HG03103 (cell line): ENCODE results near the gene NID1.

Experiments used
- ATAC-seq: cut with Tn5 transposase; IDR thresholded peaks from one replicate; pipeline ENCODE4 v1.9.1; 2021; ENCODE audit warnings: low read depth; ENCODE audit not compliant: unreplicated experiment

NID1 gene

GRCh38 chr1:236066828-236067386 lies 2.0 kb upstream of the NID1 start:
- ATAC-seq: peak; percentile 84

GRCh38 chr1:236066054-236066453 lies 1.2 kb upstream of the NID1 start:
- ATAC-seq: no peak

- no peak for ATAC-seq
Observed at GRCh38 chr1:236065509-236066005, 667 bp upstream of the NID1 start.

- ATAC-seq: no peak
Observed at GRCh38 chr1:236063919-236064673, 794 bp downstream of the NID1 start.

GRCh38 chr1:236063551-236063918 lies 1.4 kb downstream of the NID1 start:
- ATAC-seq: no peak

- ATAC-seq: no peak
Observed at GRCh38 chr1:236060286-236060685, 4.6 kb downstream of the NID1 start.

- ATAC-seq: no peak
Observed at GRCh38 chr1:236059011-236059410, 5.9 kb downstream of the NID1 start.

DNA sequence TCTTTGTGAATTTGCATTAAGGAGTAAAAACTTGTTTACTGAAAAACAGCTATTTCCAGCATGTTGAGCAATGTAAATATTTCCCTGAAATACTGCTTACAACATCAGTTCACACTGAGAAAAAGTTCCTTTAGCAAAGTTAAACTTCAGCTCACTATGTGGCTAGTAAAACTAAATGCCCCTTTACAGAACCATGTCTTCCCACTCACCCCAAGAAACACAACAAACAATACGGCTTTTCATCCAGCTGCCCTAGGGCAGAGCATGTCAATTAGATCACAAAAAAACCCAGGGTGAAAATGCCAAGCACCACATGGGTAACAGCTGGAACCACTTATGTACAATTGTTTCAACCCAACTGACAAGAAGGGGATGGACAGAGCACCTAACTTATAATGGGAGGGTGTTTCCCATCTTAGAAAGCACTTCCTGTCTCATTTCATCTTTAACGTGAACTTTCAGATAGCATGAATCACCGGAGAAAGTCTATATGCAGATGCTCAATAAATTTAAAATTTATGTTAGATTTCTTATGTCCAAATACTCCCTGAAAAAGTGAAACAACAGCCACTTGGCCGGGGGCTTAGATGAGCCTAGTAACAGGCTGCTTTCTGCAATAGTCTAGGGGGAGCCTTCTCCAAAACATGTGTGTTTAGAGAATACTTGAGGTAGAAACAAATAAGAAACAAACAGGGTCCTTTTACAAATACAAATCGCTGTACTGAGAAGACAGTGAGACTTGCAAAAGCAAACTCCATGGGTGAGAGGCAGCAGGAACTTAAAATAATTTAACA lies 6.6 kb downstream of the NID1 start:
- peak; percentile 70 for ATAC-seq

- ATAC-seq: no peak
Observed at GRCh38 chr1:236057546-236057945, 7.3 kb downstream of the NID1 start.

GRCh38 chr1:236052232-236052993 lies 12.5 kb downstream of the NID1 start:
- no peak for ATAC-seq

DNA sequence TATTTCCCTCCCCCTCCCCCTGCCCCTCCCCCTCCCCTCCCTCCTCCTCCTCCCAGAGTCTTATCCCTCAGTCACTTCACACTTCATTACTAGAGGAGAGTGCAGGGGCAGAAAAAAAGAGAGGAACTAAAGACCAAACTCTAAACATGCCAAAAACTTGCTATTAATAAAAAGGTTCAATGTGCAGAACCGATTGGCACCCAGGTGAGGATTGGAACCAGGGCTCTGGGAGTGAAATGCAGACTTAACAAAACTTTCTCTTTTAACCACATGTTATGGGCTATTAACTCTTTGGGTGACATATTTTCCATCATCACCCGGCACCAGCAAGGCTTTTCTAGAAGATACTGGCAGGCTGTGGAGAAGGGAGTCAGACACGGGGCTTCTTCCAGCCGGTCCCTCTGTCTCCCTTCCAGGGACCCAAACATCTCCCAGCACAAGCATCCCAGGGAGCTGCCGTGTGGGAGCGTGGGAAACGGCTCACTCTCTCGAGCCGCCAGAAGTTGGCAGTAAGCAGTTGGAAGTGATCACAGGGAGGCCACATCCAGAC lies 13.6 kb downstream of the NID1 start:
- ATAC-seq: no peak

DNA sequence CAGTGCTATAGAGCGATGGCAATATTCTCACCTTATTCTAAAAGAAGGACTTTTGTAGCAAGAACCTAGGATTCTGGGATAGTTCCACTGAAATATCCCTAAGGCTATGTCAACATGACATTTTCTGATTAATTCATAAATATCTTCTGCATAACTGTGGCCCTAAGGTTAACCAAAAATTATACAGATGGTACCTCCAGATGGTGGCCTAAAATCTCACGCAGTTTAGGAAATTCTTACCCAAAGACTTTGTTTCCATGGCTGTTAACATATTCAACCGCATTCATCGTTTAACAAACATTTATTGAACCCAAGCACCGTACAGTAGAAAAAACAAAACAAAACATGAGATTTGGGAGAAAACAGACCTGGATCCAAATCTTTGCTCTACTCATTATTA lies 19.1 kb downstream of the NID1 start:
- no peak for ATAC-seq

GRCh38 chr1:236044341-236044740 lies 20.5 kb downstream of the NID1 start:
- no peak for ATAC-seq

- ATAC-seq: no peak
Observed at GRCh38 chr1:236041631-236042618, 23.0 kb downstream of the NID1 start.

DNA sequence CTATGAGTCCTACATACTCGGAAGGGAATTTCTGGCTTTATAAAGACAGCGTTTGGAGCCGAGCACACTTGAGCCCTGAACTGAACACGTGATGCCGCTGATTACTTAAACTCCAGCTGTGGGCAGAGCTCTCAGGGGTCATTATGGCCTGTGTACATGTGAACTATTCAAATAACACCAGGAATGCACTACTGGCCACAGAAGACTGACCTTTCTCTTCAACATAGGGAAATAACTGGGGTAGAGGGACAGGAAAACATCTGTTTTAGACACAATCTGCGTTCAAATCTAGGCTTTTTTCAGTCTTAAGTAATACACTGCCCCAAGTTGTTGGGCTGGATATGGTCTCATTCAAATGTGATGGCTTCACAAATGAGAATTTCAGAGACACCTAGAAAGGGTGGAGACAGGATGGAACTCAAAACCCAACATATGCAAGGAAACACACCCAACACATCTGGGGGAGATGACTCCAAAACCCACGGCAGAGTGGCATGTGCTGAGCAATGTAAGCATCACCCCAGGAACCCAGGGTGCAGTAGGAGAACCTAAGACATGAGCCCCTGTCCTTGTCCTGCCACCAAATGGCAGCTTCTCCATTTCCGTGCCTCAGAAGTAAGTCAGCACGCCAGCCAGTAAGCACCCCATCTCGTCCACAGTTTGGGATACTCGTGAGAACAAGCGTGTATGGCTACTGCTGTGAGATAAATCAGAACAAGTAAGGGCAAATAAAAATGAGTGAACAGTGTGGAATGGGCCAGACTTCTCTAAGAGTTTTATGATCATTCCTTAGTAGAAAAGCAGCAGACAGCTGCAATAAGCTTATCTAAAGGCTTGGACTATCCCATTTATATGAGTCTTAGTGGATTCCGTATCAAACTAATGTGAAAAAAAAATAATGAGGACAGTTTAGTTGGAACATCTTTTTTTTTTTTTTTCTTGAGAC lies 24.9 kb downstream of the NID1 start:
- no peak for ATAC-seq

- no peak for ATAC-seq
Observed at GRCh38 chr1:236038034-236038433, 26.9 kb downstream of the NID1 start.

DNA sequence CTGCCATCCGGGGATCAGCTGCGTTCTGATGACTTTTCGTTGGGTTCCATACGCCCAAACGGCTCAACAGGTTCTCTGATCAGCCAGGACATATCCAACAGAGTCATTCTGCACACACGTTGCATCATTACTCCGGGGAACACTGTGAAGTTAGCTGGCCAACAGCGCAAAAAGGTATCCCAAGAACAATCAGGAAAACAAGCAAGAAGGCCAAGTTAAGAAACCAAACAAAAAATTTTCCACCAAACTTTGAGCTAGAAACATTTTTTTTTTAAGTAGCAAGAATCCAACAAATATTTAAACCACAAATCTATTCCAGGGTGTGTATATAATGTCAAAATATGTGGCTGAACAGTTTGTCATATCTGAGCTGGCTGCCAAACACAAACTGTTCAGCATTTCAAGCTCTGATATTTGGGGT lies 29.2 kb downstream of the NID1 start:
- no peak for ATAC-seq

DNA sequence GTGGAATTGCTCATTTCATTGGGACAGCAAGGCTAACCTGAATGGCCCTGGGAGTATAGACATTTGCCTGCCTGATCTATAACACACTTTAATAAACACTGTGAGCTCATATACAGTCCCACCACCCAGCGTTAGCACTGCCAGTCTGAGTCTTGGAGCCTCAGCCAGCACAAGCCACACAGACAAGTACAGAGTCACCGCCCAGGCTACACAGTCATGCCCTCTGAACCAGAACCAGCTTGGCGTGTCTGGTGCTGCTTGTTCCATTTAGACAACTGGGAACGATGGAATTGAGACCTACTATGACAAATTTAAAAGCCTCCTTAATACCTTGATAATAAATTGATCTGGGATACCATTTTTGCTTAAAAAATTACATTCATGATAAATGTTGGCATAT lies 31.6 kb downstream of the NID1 start:
- no peak for ATAC-seq
